ENCODE data around the gene NRG3. TPM values are rescaled to one million over a fixed set of nuclear protein-coding genes. Genes with fewer than 3 reads are reported as not detected.

Gene NRG3
- total RNA-seq, 2 experiments from 2014 or later: not detected

- no peak for TF ChIP-seq CTCF (IDR thresholded peaks at IDR 0.05)
- peaks cover 4% of the 10 kb centered on the region for H3K9me3 Mint-ChIP-seq
- Histone ChIP-seq H3K27ac (ENCODE audit: low read depth in 1 of 2, low read length in 2 of 2) (no peak overlapping the region), H3K27me3 (ENCODE audit: control insufficient read depth in 1 of 2, insufficient read depth in 2 of 2, low read length in 2 of 2) (no peaks in the 10 kb centered on the region), H3K36me3 (ENCODE audit: insufficient read depth, low read length) (no peaks in the 10 kb centered on the region), H3K9me3 (ENCODE audit: control insufficient read depth in 1 of 2, insufficient read depth in 1 of 2, low read length in 2 of 2) (no peaks in the 10 kb centered on the region), H3K4me1 (ENCODE audit: insufficient read depth, low read length) (no peaks in the 10 kb centered on the region), H3K4me3 (ENCODE audit: low read length) (no peak overlapping the region)
- H3K36me3 Mint-ChIP-seq (ENCODE audit: low read depth): no peaks in the 10 kb centered on the region
- intact Hi-C loops (cut with DNase I, micrococcal nuclease): no loop called here
- ATAC-seq (ENCODE audit: poor library complexity) (no peak), DNase-seq (no peak)
- H3K27ac Mint-ChIP-seq: no peak overlapping the region
- ChIA-PET POLR2A (no interaction called here), CTCF (no interaction called here)
- H3K4me3 Mint-ChIP-seq: no peak overlapping the region
- no peaks in the 10 kb centered on the region for H3K4me1 Mint-ChIP-seq (ENCODE audit: low read depth)
- no peaks in the 10 kb centered on the region for H3K27me3 Mint-ChIP-seq
Observed at GRCh38 chr10:82609845-82610244, 734.9 kb downstream of the NRG3 start.

- Histone ChIP-seq H3K27ac (ENCODE audit: low read depth in 1 of 2, low read length in 2 of 2) (no peak overlapping the region), H3K27me3 (ENCODE audit: control insufficient read depth in 1 of 2, insufficient read depth in 2 of 2, low read length in 2 of 2) (no peaks in the 10 kb centered on the region), H3K4me1 (ENCODE audit: insufficient read depth, low read length) (no peaks in the 10 kb centered on the region), H3K36me3 (ENCODE audit: insufficient read depth, low read length) (no peaks in the 10 kb centered on the region), H3K4me3 (ENCODE audit: low read length) (no peak overlapping the region), H3K9me3 (ENCODE audit: control insufficient read depth in 1 of 2, insufficient read depth in 1 of 2, low read length in 2 of 2) (peaks cover 0 to 13% of the 10 kb centered on the region in 2 experiments)
- Mint-ChIP-seq H3K27me3 (no peaks in the 10 kb centered on the region), H3K9me3 (no peaks in the 10 kb centered on the region), H3K4me1 (ENCODE audit: low read depth) (no peaks in the 10 kb centered on the region), H3K36me3 (ENCODE audit: low read depth) (no peaks in the 10 kb centered on the region), H3K4me3 (no peak overlapping the region), H3K27ac (no peak overlapping the region)
- POLR2A ChIA-PET: no interaction called here
- DNase-seq: no peak
- ATAC-seq (ENCODE audit: poor library complexity): no peak
- no peak for TF ChIP-seq CTCF (IDR thresholded peaks at IDR 0.05)
- CTCF ChIA-PET: no interaction called here
- intact Hi-C loops (cut with DNase I, micrococcal nuclease): no loop called here
Observed at GRCh38 chr10:82618007-82618406, 743.0 kb downstream of the NRG3 start.

GRCh38 chr10:82621680-82622079 lies 746.7 kb downstream of the NRG3 start:
- H3K4me1 Mint-ChIP-seq (ENCODE audit: low read depth): no peaks in the 10 kb centered on the region
- DNase-seq: no peak
- H3K36me3 Mint-ChIP-seq (ENCODE audit: low read depth): no peaks in the 10 kb centered on the region
- Histone ChIP-seq H3K27ac (ENCODE audit: low read depth in 1 of 2, low read length in 2 of 2) (no peak overlapping the region), H3K27me3 (ENCODE audit: control insufficient read depth in 1 of 2, insufficient read depth in 2 of 2, low read length in 2 of 2) (no peaks in the 10 kb centered on the region), H3K9me3 (ENCODE audit: control insufficient read depth in 1 of 2, insufficient read depth in 1 of 2, low read length in 2 of 2) (peaks cover 0 to 13% of the 10 kb centered on the region in 2 experiments), H3K4me1 (ENCODE audit: insufficient read depth, low read length) (no peaks in the 10 kb centered on the region), H3K36me3 (ENCODE audit: insufficient read depth, low read length) (no peaks in the 10 kb centered on the region), H3K4me3 (ENCODE audit: low read length) (no peak overlapping the region)
- no peaks in the 10 kb centered on the region for H3K27me3 Mint-ChIP-seq
- H3K27ac Mint-ChIP-seq: no peak overlapping the region
- TF ChIP-seq CTCF (IDR thresholded peaks at IDR 0.05): no peak
- intact Hi-C loops (cut with DNase I, micrococcal nuclease): no loop called here
- ChIA-PET CTCF (no interaction called here), POLR2A (no interaction called here)
- peaks cover 2% of the 10 kb centered on the region for H3K9me3 Mint-ChIP-seq
- H3K4me3 Mint-ChIP-seq: no peak overlapping the region
- no peak for ATAC-seq (ENCODE audit: poor library complexity)
